Measurements from ENCODE around the gene SOX15.

- TF ChIP-seq, protein P1, sequence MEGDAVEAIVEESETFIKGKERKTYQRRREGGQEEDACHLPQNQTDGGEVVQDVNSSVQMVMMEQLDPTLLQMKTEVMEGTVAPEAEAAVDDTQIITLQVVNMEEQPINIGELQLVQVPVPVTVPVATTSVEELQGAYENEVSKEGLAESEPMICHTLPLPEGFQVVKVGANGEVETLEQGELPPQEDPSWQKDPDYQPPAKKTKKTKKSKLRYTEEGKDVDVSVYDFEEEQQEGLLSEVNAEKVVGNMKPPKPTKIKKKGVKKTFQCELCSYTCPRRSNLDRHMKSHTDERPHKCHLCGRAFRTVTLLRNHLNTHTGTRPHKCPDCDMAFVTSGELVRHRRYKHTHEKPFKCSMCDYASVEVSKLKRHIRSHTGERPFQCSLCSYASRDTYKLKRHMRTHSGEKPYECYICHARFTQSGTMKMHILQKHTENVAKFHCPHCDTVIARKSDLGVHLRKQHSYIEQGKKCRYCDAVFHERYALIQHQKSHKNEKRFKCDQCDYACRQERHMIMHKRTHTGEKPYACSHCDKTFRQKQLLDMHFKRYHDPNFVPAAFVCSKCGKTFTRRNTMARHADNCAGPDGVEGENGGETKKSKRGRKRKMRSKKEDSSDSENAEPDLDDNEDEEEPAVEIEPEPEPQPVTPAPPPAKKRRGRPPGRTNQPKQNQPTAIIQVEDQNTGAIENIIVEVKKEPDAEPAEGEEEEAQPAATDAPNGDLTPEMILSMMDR (IDR thresholded peaks at IDR 0.05; ENCODE audit: borderline replicate concordance, extremely low read depth, low read length, poor library complexity, severe bottlenecking), result no peak
- no peak for TF ChIP-seq EZH2 (IDR thresholded peaks at IDR 0.05; ENCODE audit: borderline replicate concordance, low read depth, low read length, severe bottlenecking)
Measured at GRCh38 chr17:7606280-7606679, 16.4 kb upstream of the SOX15 start.

Measured in DND-41 (cell line).